NCI-H446 (cell line): ENCODE results near the gene KPNA3.
"Not testable (repeated sequence)": the region's sequence is repeated elsewhere in the genome, so short reads cannot be mapped to it uniquely, and the experiment has no call there.

Experiments used
- DNase-seq, 2 experiments: peaks; one replicate each; lab custom pipeline; 2025; lab: John Stamatoyannopoulos, UW

KPNA3 gene

GRCh38 chr13:49746111-49746510 is 46.4 kb downstream of the KPNA3 start:
- no peak for DNase-seq

- no peak for DNase-seq
Observed at GRCh38 chr13:49740870-49741269, 51.6 kb downstream of the KPNA3 start.

GRCh38 chr13:49739498-49740187 is 52.8 kb downstream of the KPNA3 start:
- no peak for DNase-seq

DNA sequence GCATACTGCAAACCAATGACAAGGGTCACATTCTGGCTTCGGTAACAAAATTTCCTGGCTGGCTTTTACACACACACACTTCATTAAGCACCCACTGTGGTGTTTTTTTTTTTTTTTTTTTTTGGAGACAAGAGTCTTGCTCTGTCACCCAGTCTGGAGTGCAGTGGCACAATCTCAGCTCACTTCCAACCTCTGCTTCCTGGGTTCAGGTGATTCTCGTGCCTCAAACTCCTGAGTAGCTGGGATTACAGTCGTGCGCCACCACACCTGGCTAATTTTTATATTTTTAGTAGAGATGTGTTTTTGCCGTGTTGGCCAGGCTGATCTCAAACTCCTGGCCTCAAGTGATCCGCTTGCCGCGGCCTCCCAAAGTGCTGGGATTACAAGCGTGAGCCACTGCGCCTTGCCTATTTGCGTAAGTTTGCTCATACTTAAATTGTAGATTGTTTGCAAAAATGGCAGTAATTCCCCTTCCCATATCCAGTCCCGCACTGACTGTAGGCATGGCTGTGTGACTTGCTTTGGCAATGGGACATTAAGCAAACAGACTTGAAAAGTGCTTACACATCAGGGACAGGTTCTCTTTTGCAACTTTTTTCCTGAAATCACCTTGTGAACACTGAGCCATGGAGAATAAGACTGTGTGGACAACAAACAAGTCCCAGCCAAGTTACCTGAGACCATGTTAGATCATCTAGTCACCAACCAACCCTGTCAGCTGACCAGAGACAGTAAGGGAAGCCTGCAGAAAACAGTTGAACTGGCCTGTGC is 59.1 kb downstream of the KPNA3 start:
- no peak for DNase-seq

- DNase-seq = no peak
Observed at GRCh38 chr13:49731766-49732165, 60.7 kb downstream of the KPNA3 start.

- no peak for DNase-seq
Observed at GRCh38 chr13:49716615-49717014, 75.9 kb downstream of the KPNA3 start.

DNA sequence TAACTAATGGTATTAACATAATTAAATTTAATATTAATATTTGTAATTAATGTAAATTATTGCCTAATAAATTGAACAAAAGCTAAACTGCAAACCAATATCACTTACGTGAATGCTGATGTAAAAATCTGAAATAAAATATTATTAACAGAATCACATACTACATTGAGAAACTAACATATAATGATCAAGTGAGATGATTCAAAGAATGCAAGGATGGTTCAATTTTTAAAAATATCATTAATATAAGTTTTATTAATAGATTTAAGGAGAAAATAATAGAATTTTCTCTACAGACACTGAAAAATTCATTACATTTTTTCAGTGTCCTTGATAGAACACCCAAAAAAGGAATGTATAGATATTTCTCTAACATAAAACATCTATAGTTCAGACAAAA is 77.7 kb downstream of the KPNA3 start:
- DNase-seq = no peak

DNA sequence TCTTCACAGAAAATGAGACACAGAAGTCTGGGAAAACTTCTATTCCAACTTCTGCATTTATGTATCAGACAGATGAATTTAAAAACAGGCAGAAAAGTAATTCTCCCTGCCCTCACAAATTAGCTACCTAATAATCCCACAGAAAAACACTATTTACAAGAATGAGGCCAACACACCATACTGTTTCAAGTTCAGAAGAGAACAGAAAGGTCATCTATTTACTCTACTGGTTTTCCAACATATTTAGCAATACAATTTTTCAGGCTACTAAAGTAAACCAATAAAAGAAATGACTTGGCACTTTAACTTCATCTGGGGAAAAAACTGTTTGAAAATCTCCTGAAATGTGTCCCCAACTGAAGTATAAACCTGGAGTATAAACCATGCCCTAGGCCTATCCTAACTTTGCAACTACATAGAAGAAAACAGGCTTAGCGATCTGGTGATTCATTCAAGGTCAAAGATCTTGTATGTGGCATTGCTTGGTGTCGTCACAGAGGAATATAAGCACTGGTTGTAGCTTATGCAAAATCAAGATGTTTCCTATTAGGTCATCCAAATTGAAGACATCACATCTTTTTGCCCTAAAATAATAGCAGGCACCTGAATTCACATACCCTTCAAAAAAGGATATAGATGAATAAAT is 81.1 kb downstream of the KPNA3 start:
- no peak for DNase-seq

DNA sequence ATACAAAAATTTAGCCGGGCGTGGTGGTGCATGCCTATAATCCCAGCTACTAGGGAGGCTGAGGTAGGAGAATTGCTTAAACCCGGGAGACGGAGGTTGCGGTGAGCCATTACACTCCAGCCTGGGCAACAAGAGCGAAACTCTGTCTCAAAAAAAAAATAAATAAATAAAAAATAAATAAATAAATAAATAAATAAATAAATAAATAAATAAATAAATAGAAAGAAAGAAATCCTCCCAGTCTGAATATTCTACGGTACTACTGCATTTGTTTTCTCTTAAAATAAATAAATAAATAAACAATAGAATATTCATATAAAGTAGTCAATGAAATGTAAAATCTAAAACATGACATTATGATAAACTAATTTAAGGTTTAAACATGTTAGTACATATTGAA is 88.2 kb downstream of the KPNA3 start:
- not testable (repeated sequence) for DNase-seq

- DNase-seq = no peak
Observed at GRCh38 chr13:49701491-49701890, 91.0 kb downstream of the KPNA3 start.

DNA sequence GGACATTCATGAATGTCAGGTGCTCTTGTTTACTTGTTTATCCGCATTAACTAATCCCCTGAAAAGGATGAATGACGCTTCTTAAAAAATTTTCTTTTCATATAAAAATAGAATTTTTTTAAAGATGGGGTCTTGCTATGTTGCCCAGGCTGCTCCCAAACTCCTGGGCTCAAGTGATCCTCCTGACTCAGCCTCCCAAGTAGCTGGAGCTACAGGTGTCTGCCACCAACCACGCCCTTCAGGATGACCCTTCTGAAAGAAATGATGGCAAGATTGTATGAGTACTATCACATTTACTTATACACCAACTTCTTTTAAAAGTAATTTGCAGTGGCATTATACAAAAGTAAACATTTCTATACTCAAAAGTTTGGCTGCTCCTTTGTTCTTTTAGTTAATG is 95.0 kb downstream of the KPNA3 start:
- DNase-seq = no peak

DNA sequence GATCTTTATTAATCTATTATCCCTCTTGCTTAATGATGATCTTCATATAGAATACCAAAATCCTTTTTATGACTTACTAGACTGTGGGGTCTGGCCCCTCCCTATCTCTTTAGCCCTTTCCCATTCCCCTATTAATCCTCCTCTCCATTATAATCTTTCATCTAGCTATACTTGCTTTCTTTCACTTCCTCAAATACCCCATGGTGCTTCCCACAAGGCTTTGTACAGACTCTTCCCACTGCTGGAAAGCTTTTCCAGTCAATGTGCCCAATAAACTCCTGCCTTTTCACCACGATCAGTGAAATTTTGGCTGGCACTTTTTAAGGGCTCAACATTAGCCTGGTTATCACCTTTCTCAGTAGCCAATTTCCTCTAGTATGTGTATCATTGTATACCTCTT is 98.0 kb downstream of the KPNA3 start:
- DNase-seq = no peak

GRCh38 chr13:49693877-49694276 is 98.6 kb downstream of the KPNA3 start:
- DNase-seq = no peak

DNA sequence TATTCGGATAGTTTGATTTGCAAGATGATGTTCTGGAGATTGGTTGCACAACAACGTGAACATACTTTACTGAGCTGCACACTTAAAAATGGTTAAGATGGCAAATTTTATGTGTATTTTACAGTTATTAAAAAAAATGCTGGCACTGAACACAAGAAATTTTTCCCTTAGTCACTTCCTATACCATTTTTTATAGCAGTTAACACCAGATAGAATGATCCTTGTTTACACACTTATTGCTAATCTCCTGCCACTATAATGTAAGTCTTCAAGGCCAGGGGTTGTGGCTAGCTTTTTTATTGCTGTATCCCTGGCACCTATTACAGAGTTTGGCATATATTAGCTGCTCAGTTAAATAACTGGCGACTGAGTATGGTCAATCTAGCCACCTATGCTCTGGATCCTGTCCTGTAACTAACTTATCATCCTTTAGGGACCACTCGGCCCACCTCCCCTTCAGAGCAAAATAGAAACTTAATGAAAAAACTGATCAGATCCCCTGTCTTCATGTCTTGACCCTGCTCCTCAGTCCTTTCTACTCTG is 99.2 kb downstream of the KPNA3 start:
- no peak for DNase-seq

DNA sequence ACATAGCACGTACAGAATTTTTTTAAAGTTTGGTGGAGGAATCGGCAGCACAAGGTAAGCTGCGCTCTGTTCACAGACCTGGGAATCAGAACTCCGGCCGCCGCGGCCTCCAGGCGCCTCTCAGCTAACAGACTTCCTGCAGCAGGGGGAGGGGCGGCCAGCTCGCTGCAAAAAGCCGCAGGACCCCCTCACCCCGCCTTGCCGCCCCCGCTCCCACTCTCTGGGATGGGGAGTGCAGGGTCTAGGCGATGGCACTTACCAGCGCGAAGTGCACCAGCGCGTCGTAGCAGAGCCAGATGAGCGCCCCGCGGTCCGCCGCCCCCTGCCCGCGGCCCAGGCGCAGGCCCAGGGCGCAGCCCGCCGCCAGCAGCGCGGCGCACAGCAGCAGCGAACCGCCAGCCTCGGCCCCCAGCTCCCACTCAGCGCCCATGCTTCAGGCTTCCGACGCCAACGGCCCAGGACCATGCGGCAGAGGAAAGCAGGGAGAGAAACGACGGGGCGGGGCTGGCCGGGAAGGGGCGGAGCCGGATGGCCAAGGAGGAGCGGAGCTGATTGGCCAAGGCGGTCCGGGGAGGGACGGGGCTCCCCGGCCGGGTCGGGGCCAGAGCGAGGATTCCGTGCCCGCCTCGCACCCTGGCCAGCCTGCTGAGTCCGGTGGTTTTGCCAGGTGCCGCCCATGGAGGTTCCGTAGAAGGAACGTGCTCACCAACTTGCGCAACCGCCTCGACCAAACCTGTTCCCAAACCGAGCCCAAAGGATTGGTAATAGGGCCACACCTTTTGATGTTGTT is 101.3 kb downstream of the KPNA3 start, which contains the start of gene EBPL:
TSS of gene EBPL (minus strand) at position 492 of the 790 bp plus-strand sequence. CDS start at position 430, 62 bp downstream.
- peak; percentile 32 to 81 for DNase-seq

DNA sequence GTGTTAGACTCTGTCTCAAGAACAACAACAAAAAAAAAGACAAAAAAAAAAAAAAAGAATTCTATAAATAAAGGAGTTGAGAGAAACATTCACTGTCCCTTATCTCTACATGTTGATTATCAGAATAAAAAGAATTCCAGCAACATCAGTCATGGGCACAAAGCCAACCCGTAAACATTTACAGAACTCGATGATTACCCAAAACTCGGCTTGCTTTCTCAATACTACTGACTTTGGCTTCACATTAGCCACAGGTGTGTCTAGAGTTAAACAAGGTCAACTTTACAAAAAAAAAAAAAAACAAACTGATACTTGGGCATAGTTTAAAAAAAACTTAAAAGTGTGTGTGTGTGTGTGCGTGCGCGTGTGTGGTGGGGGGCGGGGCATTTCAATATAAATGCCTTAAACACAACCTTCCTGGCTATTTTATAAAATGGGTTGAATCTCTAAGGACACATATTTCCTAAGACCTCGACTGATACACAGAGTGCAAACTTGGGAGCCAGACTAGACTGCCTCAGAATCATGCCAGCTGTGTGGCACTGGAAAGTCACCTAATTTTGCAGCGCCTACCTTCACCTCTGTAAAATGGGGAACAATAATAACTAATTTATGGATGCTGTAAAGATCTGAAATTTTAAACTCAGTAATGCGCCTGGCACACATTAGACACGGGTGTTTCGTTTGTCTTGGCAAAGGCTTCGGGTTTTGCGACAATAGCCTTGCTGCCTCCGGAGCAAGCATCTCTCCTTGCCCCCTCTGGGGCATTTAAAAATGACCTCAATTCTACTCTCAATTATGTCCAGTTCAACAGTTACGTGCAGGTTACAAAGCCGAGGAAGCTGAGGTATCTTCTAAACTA is 102.1 kb downstream of the KPNA3 start:
- DNase-seq = no peak

DNA sequence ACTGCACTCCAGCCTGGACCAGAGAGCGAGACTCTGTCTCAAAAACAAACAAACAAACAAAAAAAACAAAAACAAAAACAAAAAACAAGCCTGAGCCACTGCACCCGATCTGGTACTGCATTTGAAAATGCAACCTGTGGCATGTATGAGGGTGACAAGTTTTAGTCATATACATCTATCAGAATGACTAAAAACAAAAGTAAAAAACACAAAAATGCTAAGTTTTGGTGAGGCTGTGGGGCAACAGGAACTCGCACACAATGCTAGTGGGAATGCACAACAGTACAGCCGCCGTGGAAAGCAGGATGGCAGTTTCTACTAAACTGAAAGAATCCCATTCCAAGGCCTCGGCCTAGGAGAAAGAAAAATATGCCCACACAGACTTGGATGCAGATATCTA is 109.0 kb downstream of the KPNA3 start:
- no peak for DNase-seq

- no peak for DNase-seq
Observed at GRCh38 chr13:49681842-49682435, 110.5 kb downstream of the KPNA3 start.

GRCh38 chr13:49679246-49679645 is 113.2 kb downstream of the KPNA3 start:
- no peak for DNase-seq

- DNase-seq = no peak
Observed at GRCh38 chr13:49678191-49678914, 114.1 kb downstream of the KPNA3 start.
